ENCODE data around the gene STYXL1.

GRCh38 chr7:76071316-76072242 is 23.8 kb upstream of the STYXL1 start:
- TF ChIP-seq EZH2 (IDR thresholded peaks at IDR 0.05; ENCODE audit: borderline replicate concordance, low read length) = no peak
- TF ChIP-seq, protein P1, sequence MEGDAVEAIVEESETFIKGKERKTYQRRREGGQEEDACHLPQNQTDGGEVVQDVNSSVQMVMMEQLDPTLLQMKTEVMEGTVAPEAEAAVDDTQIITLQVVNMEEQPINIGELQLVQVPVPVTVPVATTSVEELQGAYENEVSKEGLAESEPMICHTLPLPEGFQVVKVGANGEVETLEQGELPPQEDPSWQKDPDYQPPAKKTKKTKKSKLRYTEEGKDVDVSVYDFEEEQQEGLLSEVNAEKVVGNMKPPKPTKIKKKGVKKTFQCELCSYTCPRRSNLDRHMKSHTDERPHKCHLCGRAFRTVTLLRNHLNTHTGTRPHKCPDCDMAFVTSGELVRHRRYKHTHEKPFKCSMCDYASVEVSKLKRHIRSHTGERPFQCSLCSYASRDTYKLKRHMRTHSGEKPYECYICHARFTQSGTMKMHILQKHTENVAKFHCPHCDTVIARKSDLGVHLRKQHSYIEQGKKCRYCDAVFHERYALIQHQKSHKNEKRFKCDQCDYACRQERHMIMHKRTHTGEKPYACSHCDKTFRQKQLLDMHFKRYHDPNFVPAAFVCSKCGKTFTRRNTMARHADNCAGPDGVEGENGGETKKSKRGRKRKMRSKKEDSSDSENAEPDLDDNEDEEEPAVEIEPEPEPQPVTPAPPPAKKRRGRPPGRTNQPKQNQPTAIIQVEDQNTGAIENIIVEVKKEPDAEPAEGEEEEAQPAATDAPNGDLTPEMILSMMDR (conservative IDR thresholded peaks at IDR 0.05 in 1 of 2, IDR thresholded peaks at IDR 0.05 in 1 of 2; ENCODE audit: extremely low read depth in 1 of 2, insufficient read depth in 1 of 2, low read depth in 1 of 2, low read length in 2 of 2) = no peak

Data from mammary epithelial cell (primary cell).